GM18951 (cell line): ENCODE data around the gene AHNAK2.

Experiments used
- POLR2A ChIP-seq: IDR thresholded peaks from 4 replicates; pipeline ENCODE4 v1.6.1; 2011; ENCODE audit warnings: mild to moderate bottlenecking; ENCODE audit not compliant: insufficient read length, insufficient read depth; ENCODE audit errors: extremely low read depth
- in situ Hi-C: fragments of 300-500 bp; cut with MboI; formaldehyde crosslinking; loops from one replicate; pipeline ENCODE4 v1.12.0; 2022; ENCODE audit warnings: low sequenced_read_pairs, mixed read lengths, inconsistent platforms; ENCODE audit not compliant: unreplicated experiment

The AHNAK2 gene

GRCh38 chr14:104933746-104934733 is 44.1 kb downstream of the AHNAK2 start:
- in situ Hi-C loops = no loop called here
- no peak for TF ChIP-seq POLR2A

GRCh38 chr14:104932676-104933631 is 45.2 kb downstream of the AHNAK2 start:
- in situ Hi-C loops = no loop called here
- TF ChIP-seq POLR2A = no peak

DNA sequence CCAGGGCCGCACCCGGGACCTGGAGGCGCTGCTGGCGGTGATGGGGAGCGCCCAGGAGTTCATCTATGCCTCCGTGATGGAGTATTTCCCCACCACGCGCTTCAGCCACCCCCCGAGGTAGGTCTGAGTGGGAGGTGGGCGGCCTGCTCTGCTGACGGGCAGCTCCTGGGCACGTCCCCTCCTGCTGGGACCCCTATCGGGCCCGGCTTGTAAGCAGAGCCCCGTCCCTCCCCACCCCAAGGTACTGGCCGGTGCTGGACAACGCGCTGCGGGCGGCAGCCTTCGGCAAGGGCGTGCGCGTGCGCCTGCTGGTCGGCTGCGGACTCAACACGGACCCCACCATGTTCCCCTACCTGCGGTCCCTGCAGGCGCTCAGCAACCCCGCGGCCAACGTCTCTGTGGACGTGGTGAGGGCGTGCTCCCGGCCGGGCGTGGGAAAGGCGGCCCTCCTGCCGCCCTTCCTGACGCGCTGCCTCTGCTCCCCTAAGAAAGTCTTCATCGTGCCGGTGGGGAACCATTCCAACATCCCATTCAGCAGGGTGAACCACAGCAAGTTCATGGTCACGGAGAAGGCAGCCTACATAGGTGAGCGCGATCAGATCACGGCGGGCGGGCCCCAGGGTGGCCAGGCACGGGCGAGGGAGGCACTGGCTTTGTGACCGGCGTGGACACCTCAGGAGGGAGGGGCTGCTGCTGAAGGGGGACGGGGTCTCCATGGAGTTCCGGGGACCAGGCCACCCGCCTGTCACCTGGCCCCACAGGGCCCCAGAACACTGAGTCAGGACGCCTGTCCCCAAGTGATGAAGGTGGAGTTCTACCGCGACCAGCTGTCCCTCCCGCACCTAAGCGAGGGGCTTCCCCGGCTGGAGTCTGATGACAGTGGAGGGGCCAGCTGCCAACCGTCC is 46.2 kb downstream of the AHNAK2 start:
- in situ Hi-C loops = no loop called here

DNA sequence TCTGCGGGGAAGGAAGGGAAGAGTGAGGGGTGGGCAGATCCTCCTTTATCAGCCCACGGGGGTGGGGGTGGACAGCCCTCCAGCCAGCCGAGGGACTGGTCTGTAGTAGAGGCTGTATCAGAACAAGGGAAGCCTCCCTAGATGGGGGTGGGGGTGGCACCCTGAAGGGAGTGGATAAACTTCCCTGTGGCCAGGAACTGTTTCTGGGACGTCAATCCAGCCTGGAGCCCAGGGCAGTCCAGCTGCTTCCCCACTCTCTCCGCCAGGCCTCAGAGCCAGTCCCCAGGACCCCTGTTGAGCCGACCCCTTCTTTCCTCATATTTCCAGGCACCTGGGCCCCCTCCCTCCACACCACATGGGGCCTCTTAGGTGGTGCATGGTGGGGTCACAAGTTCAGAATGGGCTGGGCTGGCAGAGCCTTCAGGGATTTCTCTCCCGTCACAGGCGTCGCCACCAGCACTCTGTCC is 46.8 kb downstream of the AHNAK2 start:
- in situ Hi-C loops = no loop called here
- TF ChIP-seq POLR2A = no peak

More for the DNA sequence above, 46.2 kb downstream of the AHNAK2 start:
- TF ChIP-seq POLR2A = no peak

DNA sequence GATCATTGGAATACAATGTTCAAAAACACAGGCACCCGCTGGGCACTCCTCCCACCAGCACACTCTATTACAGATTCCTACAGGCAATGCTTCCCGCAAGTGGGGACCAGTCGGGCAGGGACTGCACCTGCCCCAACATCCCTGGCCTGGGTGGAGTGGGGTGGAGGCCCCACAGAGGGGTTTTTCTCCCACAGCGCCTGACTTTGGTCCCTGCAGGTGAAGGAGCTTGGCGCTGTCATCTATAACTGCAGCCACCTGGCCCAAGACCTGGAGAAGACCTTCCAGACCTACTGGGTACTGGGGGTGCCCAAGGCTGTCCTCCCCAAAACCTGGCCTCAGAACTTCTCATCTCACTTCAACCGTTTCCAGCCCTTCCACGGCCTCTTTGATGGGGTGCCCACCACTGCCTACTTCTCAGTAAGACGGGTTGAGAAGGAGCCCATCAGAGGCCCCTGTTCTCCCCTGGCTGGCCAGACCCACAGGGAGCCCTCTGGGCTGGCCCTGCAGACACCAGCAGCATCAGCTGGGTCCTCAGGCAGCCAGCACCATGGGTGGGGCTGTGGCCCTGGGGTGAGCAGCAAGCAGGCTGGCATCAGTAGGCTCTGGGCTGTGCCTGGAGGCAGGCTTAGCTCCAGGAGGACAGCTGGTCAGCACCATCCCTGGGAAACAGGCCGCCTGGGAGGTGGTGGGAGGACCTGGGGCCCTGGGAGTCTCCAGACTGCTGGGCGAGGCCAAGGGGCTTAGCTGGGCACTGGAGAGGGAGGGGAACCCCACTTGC is 47.5 kb downstream of the AHNAK2 start:
- no peak for TF ChIP-seq POLR2A
- in situ Hi-C loops = no loop called here

- in situ Hi-C loops = no loop called here
- no peak for TF ChIP-seq POLR2A
These were observed 48.6 kb downstream of the AHNAK2 start for GRCh38 chr14:104929268-104930230.

GRCh38 chr14:104928391-104929133 is 49.6 kb downstream of the AHNAK2 start:
- no peak for TF ChIP-seq POLR2A
- in situ Hi-C loops = no loop called here

GRCh38 chr14:104927901-104928300 is 50.3 kb downstream of the AHNAK2 start:
- no peak for TF ChIP-seq POLR2A
- in situ Hi-C loops = no loop called here

DNA sequence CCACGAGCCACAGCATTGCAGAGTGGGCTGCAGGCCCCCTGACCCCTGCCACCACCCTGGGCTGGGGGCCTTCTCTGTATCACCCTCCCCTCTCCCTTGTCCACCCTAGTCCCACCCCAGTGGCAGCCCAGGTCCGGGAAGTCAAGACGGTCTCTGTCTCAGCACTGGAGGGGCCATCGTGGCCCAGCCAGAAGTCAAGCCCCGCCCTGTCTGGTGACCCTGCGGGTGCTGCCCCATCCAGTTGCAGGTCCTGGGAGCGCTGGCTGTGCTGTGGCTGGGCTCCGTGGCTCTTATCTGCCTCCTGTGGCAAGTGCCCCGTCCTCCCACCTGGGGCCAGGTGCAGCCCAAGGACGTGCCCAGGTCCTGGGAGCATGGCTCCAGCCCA is 50.8 kb downstream of the AHNAK2 start:
- in situ Hi-C loops = no loop called here
- TF ChIP-seq POLR2A = no peak
